ENCODE data around the gene TAF1C. TPM values are rescaled to one million over a fixed set of nuclear protein-coding genes. Genes with fewer than 3 reads are reported as not detected.

The TAF1C gene
- polyA plus RNA-seq, 1 of the 3 experiments (the other 2 are of a cell fraction), result 49.3 TPM

- peaks cover 21% of the 10 kb centered on the region; the same call in 1 of the 2 replicates for H3K27me3 ChIP-seq (ENCODE audit: insufficient read depth)
- DNase-seq, result no peak
Measured at GRCh38 chr16:84159800-84160199, 27.1 kb downstream of the TAF1C start.

More at GRCh38 chr16:84159800-84160199, 27.1 kb downstream of the TAF1C start:
- Histone ChIP-seq H3K4me2 (0 out of 2 replicates have a peak overlapping the region, but pooled peaks have one; percentile 46), H3K4me1 (ENCODE audit: control insufficient read depth in 1 of 2, insufficient read depth in 2 of 2, low read depth in 1 of 2, low read length in 1 of 2) (peaks cover 0 to 2% of the 10 kb centered on the region in 2 experiments; a peak in 1 of 4 replicates), H3K9ac (no peak overlapping the region), H3K79me2 (ENCODE audit: insufficient read depth) (no peaks in the 10 kb centered on the region), H3K36me3 (replicated peaks in 1 of 2; ENCODE audit: control insufficient read depth in 1 of 2, insufficient read depth in 2 of 2, low read length in 1 of 2) (no peaks in the 10 kb centered on the region), H2AFZ (ENCODE audit: low read depth) (no peak overlapping the region), H3K4me3 (ENCODE audit: low read depth in 2 of 2, low read length in 1 of 2) (no peak overlapping the region), H3K9me2 (no peaks in the 10 kb centered on the region), H3F3A (replicated peaks; ENCODE audit: insufficient read depth) (no peaks in the 10 kb centered on the region), H4K20me1 (ENCODE audit: insufficient read depth) (no peaks in the 10 kb centered on the region), H3K27ac (ENCODE audit: low read depth in 2 of 2, low read length in 1 of 2) (no peak overlapping the region), H3K9me3 (no peaks in the 10 kb centered on the region)
- ChIA-PET POLR2A (no interaction called here), CTCF (interaction anchor here (1.3 to 1.9 kb wide), 2 partner anchors 15 to 203 kb away, joined by 5 to 6 read pairs; no protein-coding TSS in a partner anchor)
- WGBS (ENCODE audit: low lambda C conversion rate), result 21% methylated on average over 1 of the region's 1 CpG
- TF ChIP-seq MXI1 (IDR thresholded peaks at IDR 0.05; ENCODE audit: low read depth, low read length) (no peak), REST (IDR thresholded peaks at IDR 0.05; ENCODE audit: low read depth, low read length) (no peak), TAF1 (IDR thresholded peaks at IDR 0.05; ENCODE audit: borderline replicate concordance, low read depth, low read length) (no peak), SMC3 (IDR thresholded peaks at IDR 0.05; ENCODE audit: low read depth, low read length) (no peak), NFIC (IDR thresholded peaks at IDR 0.05; ENCODE audit: borderline replicate concordance) (no peak), RCOR1 (IDR thresholded peaks at IDR 0.05; ENCODE audit: low read length) (no peak), ZBTB33 (IDR thresholded peaks at IDR 0.05; ENCODE audit: borderline replicate concordance, low read depth) (no peak), ELF1 (IDR thresholded peaks at IDR 0.05) (no peak), YY1 (IDR thresholded peaks at IDR 0.05; ENCODE audit: low read depth) (no peak), RFX5 (IDR thresholded peaks at IDR 0.05; ENCODE audit: low read length) (no peak)
